Activated CD8-positive, alpha-beta T cell treated with anti-CD3 and anti-CD28 coated beads for 36 hours (primary cell): Measurements from ENCODE around the gene FAXC. TPM values are rescaled to one million over a fixed set of nuclear protein-coding genes. Genes with fewer than 3 reads are reported as not detected.

Experiments used
- ATAC-seq: fragments of 200-7000 bp; cut with Tn5 transposase; one replicate; pipeline ENCODE4 v1.10.0; 2021; ENCODE audit warnings: mild to moderate bottlenecking, moderate library complexity
- CTCF ChIA-PET: fragments of 350-600 bp; sonication (Branson Sonifier 250); formaldehyde crosslinking; loops from one replicate; lab custom pipeline; 2021; ENCODE audit warnings: antibody characterized with exemption; lab: Charles Lee
- POLR2A ChIA-PET: fragments of 350-600 bp; sonication (Branson Sonifier 250); formaldehyde crosslinking; loops from one replicate; lab custom pipeline; 2021; ENCODE audit warnings: antibody characterized with exemption; lab: Charles Lee
- DNase-seq: peaks from one replicate; pipeline ENCODE4 v3.0.0-alpha.2; 2020
- H3K27ac Mint-ChIP-seq: one replicate; pipeline ENCODE4 v1.8.0; 2021; ENCODE audit warnings: mild to moderate bottlenecking, mixed read lengths
- H3K27me3 Mint-ChIP-seq: one replicate; pipeline ENCODE4 v1.8.0; 2021; ENCODE audit warnings: mixed read lengths
- H3K36me3 Mint-ChIP-seq: one replicate; pipeline ENCODE4 v1.8.0; 2021; ENCODE audit warnings: low read depth, mixed read lengths
- H3K4me1 Mint-ChIP-seq: one replicate; pipeline ENCODE4 v1.8.0; 2021; ENCODE audit warnings: low read depth, mixed read lengths
- H3K4me3 Mint-ChIP-seq: one replicate; pipeline ENCODE4 v1.8.0; 2021; ENCODE audit warnings: mild to moderate bottlenecking, moderate library complexity, mixed read lengths
- H3K9me3 Mint-ChIP-seq: one replicate; pipeline ENCODE4 v1.8.0; 2021; ENCODE audit warnings: mixed read lengths
- CTCF ChIP-seq: fragments of 200-600 bp; IDR thresholded peaks from one replicate; pipeline ENCODE4 v1.8.0; 2022; ENCODE audit warnings: antibody characterized with exemption, mild to moderate bottlenecking
- intact Hi-C: fragments of 100-400 bp; cut with micrococcal nuclease; formaldehyde crosslinking; loops from one replicate; pipeline ENCODE4 v1.10.0; 2022
- total RNA-seq, 2 experiments: library from RNA; stranded (reverse); gene quantifications; one replicate each; pipeline ENCODE4 v1.2.3, GENCODE V29; 2021

FAXC gene
- total RNA-seq, 2 experiments from 2014 or later: not detected

- Mint-ChIP-seq H3K4me1 (peaks cover 15% of the 10 kb centered on the region), H3K27me3 (no peaks in the 10 kb centered on the region), H3K36me3 (no peaks in the 10 kb centered on the region), H3K4me3 (no peak overlapping the region), H3K27ac (no peak overlapping the region), H3K9me3 (no peaks in the 10 kb centered on the region)
- POLR2A ChIA-PET: interaction anchor here (1.3 kb wide), 1 partner anchor 31 kb away, joined by 4 read pairs; no protein-coding TSS in a partner anchor
- CTCF ChIA-PET: interaction anchor here (1.9 kb wide), 1 partner anchor 61 kb away, joined by 5 read pairs; no protein-coding TSS in a partner anchor
- TF ChIP-seq CTCF: no peak
- intact Hi-C loops: no loop called here
- DNase-seq (no peak), ATAC-seq (no peak)
Measured at GRCh38 chr6:99390896-99391295, 41.4 kb upstream of the FAXC start.

- H3K27ac Mint-ChIP-seq: no peak overlapping the region
- no peak for TF ChIP-seq CTCF
- ATAC-seq (no peak), DNase-seq (no peak)
- no peaks in the 10 kb centered on the region for H3K27me3 Mint-ChIP-seq
- H3K4me3 Mint-ChIP-seq: no peak overlapping the region
- no peaks in the 10 kb centered on the region for H3K9me3 Mint-ChIP-seq
- intact Hi-C loops: no loop called here
- CTCF ChIA-PET: no interaction called here
- POLR2A ChIA-PET: no interaction called here
- H3K4me1 Mint-ChIP-seq: peaks cover 2% of the 10 kb centered on the region
- H3K36me3 Mint-ChIP-seq: peaks cover 3% of the 10 kb centered on the region
Measured at GRCh38 chr6:99384507-99384906, 35.0 kb upstream of the FAXC start.

- no peaks in the 10 kb centered on the region for H3K9me3 Mint-ChIP-seq
- POLR2A ChIA-PET: no interaction called here
- intact Hi-C loops: no loop called here
- H3K4me3 Mint-ChIP-seq: no peak overlapping the region
- peaks cover 3% of the 10 kb centered on the region for H3K36me3 Mint-ChIP-seq
- TF ChIP-seq CTCF: no peak
- H3K4me1 Mint-ChIP-seq: peaks cover 2% of the 10 kb centered on the region
- H3K27ac Mint-ChIP-seq: no peak overlapping the region
- ATAC-seq (no peak), DNase-seq (no peak)
- CTCF ChIA-PET: no interaction called here
- no peaks in the 10 kb centered on the region for H3K27me3 Mint-ChIP-seq
Measured at GRCh38 chr6:99378636-99379035, 29.2 kb upstream of the FAXC start.

- ChIA-PET CTCF (no interaction called here), POLR2A (no interaction called here)
- Mint-ChIP-seq H3K9me3 (no peaks in the 10 kb centered on the region), H3K4me1 (no peaks in the 10 kb centered on the region), H3K4me3 (no peak overlapping the region), H3K27me3 (no peaks in the 10 kb centered on the region), H3K36me3 (peaks cover 2% of the 10 kb centered on the region), H3K27ac (no peak overlapping the region)
- intact Hi-C loops: no loop called here
- no peak for DNase-seq
- no peak for ATAC-seq
- no peak for TF ChIP-seq CTCF
Measured at GRCh38 chr6:99369533-99369932, 20.1 kb upstream of the FAXC start.

- ATAC-seq: no peak
- no peak overlapping the region for H3K27ac Mint-ChIP-seq
- intact Hi-C loops: no loop called here
- no peak for DNase-seq
- ChIA-PET CTCF (interaction anchor here (1.0 to 1.8 kb wide), 2 partner anchors 12 to 37 kb away, joined by 3 to 6 read pairs; no protein-coding TSS in a partner anchor), POLR2A (interaction anchor here (1.5 kb wide), 1 partner anchor 22 kb away, joined by 3 read pairs; no protein-coding TSS in a partner anchor)
- no peaks in the 10 kb centered on the region for H3K36me3 Mint-ChIP-seq
- H3K27me3 Mint-ChIP-seq: no peaks in the 10 kb centered on the region
- no peak overlapping the region for H3K4me3 Mint-ChIP-seq
- no peak for TF ChIP-seq CTCF
- H3K9me3 Mint-ChIP-seq: no peaks in the 10 kb centered on the region
- peaks cover 7% of the 10 kb centered on the region for H3K4me1 Mint-ChIP-seq
Measured at GRCh38 chr6:99366852-99367251, 17.4 kb upstream of the FAXC start.
